RWPE1 (cell line): Measurements from ENCODE around the gene MRPL27.

Source experiments
- CTCF ChIA-PET: fragments of 350-600 bp; sonication (Branson Sonifier 250); formaldehyde crosslinking; extraction: SDS; loops from one replicate; lab custom pipeline; 2021; lab: Yijun Ruan, JAX
- POLR2A ChIA-PET: fragments of 400-600 bp; formaldehyde crosslinking; extraction: SDS; loops from one replicate; lab custom pipeline; 2020; ENCODE audit warnings: antibody characterized with exemption; ENCODE audit not compliant: low non-redundant PET; lab: Yijun Ruan, JAX
- DNase-seq: peaks from one replicate; pipeline ENCODE4 v3.0.0; 2012; ENCODE audit warnings: low spot score
- H3K27ac ChIP-seq: fragments of 450-650 bp; 2 replicates; pipeline ENCODE4 v1.5.1; 2017
- CTCF ChIP-seq: fragments of 450-650 bp; conservative IDR thresholded peaks from 2 replicates; pipeline ENCODE4 v1.5.1; 2017; ENCODE audit warnings: low read depth, mild to moderate bottlenecking

The MRPL27 gene

GRCh38 chr17:50318501-50319285 lies 54.3 kb downstream of the MRPL27 start:
- CTCF ChIA-PET, result interaction anchor here (0.7 to 1.4 kb wide), 4 partner anchors 21 to 149 kb away, joined by 3 to 18 read pairs (median 4); no protein-coding TSS in a partner anchor
- DNase-seq, result peak; percentile 54
- TF ChIP-seq CTCF, result no peak
- POLR2A ChIA-PET, result no interaction called here
- peak overlapping the region; percentile 77 for H3K27ac ChIP-seq
